ENCODE results near the gene WDR48. TPM values are rescaled to one million over a fixed set of nuclear protein-coding genes. Genes with fewer than 3 reads are reported as not detected.

Gene WDR48
- polyA plus RNA-seq (2011; rRNA removed): 35.0 and 42.1 TPM in 2 replicates
- 27.5 and 50.3 TPM in 2 replicates for polyA minus RNA-seq (2011; rRNA and poly(A)+ RNA removed)

GRCh38 chr3:39051649-39052561, at the start of gene WDR48, which contains the start of gene SCN11A:
WDR48 (plus strand) TSS chr3:39052016; CDS start chr3:39052026, 10 bp downstream.
SCN11A (minus strand) TSS chr3:39051944; CDS start chr3:38950362, 101,582 bp downstream.
- peak within 1 kb of the TSS; percentile 81 for H3K4me3 ChIP-seq (ENCODE audit: low read depth, low read length)
- CTCF ChIA-PET: interaction anchor here (1.0 to 1.8 kb wide), 5 partner anchors 14 to 401 kb away, joined by 3 to 8 read pairs (median 4); no protein-coding TSS in a partner anchor
- H3K27ac ChIP-seq (ENCODE audit: low read depth, low read length): peak within 1 kb of the TSS; percentile 54
- DNase-seq (ENCODE audit: low read depth, low spot score): peak; percentile 70
- H3K9me3 ChIP-seq (ENCODE audit: control insufficient read depth, insufficient read depth, low read length): no peaks in the 10 kb centered on the region; the same call in 1 of the 2 replicates
- POLR2A ChIA-PET: no interaction called here
- H3K27me3 ChIP-seq (ENCODE audit: control insufficient read depth, insufficient read depth, low read length): peaks cover 3% of the 10 kb centered on the region
- no peak for TF ChIP-seq CTCF (IDR thresholded peaks at IDR 0.05; ENCODE audit: low read depth, low read length)

GRCh38 chr3:39005295-39005694, 46.5 kb upstream of the WDR48 start:
- no peak overlapping the region for H3K4me3 ChIP-seq (ENCODE audit: low read depth, low read length)
- DNase-seq (ENCODE audit: low read depth, low spot score): no peak
- no peak for TF ChIP-seq CTCF (IDR thresholded peaks at IDR 0.05; ENCODE audit: low read depth, low read length)
- CTCF ChIA-PET: interaction anchor here (1.0 kb wide), 1 partner anchor 44 kb away, joined by 3 read pairs; no protein-coding TSS in a partner anchor
- peaks cover 4% of the 10 kb centered on the region for H3K27me3 ChIP-seq (ENCODE audit: control insufficient read depth, insufficient read depth, low read length)
- H3K9me3 ChIP-seq (ENCODE audit: control insufficient read depth, insufficient read depth, low read length): no peaks in the 10 kb centered on the region
- H3K27ac ChIP-seq (ENCODE audit: low read depth, low read length): no peak overlapping the region
- POLR2A ChIA-PET: no interaction called here

- no peaks in the 10 kb centered on the region for H3K9me3 ChIP-seq (ENCODE audit: control insufficient read depth, insufficient read depth, low read length)
- no peaks in the 10 kb centered on the region for H3K27me3 ChIP-seq (ENCODE audit: control insufficient read depth, insufficient read depth, low read length)
- H3K27ac ChIP-seq (ENCODE audit: low read depth, low read length): no peak overlapping the region
- ChIA-PET CTCF (interaction anchor here (6.3 kb wide), 1 partner anchor 12 kb away, joined by 60 read pairs; no protein-coding TSS in a partner anchor), POLR2A (no interaction called here)
- no peak for DNase-seq (ENCODE audit: low read depth, low spot score)
- TF ChIP-seq CTCF (IDR thresholded peaks at IDR 0.05; ENCODE audit: low read depth, low read length): no peak
- no peak overlapping the region for H3K4me3 ChIP-seq (ENCODE audit: low read depth, low read length)
Measured at GRCh38 chr3:39011191-39011736, 40.6 kb upstream of the WDR48 start.

- no peak overlapping the region for H3K4me3 ChIP-seq (ENCODE audit: low read depth, low read length)
- no peak for TF ChIP-seq CTCF (IDR thresholded peaks at IDR 0.05; ENCODE audit: low read depth, low read length)
- no peaks in the 10 kb centered on the region for H3K27me3 ChIP-seq (ENCODE audit: control insufficient read depth, insufficient read depth, low read length)
- no peaks in the 10 kb centered on the region for H3K9me3 ChIP-seq (ENCODE audit: control insufficient read depth, insufficient read depth, low read length)
- no peak for DNase-seq (ENCODE audit: low read depth, low spot score)
- H3K27ac ChIP-seq (ENCODE audit: low read depth, low read length): no peak overlapping the region
- ChIA-PET POLR2A (no interaction called here), CTCF (interaction anchor here (0.6 to 6.3 kb wide), 3 partner anchors 14 to 678 kb away, joined by 3 to 60 read pairs (median 7); no protein-coding TSS in a partner anchor)
Measured at GRCh38 chr3:39013289-39013688, 38.5 kb upstream of the WDR48 start.

Data from AG04450 (cell line).